K562 (cell line): ENCODE results near the gene PIGT. TPM values are rescaled to one million over a fixed set of nuclear protein-coding genes. Genes with fewer than 3 reads are reported as not detected.

ENCODE experiments used
- BCOR ChIP-seq: fragments of 450-650 bp; IDR thresholded peaks from 2 replicates; pipeline ENCODE4 v1.6.1; 2016
- BMI1 ChIP-seq: fragments of 150-350 bp; IDR thresholded peaks from 2 replicates; pipeline ENCODE4 v1.6.1; 2014; ENCODE audit warnings: low read length
- CHD2 ChIP-seq: IDR thresholded peaks from 2 replicates; pipeline ENCODE4 v1.6.1; 2011; ENCODE audit warnings: low read depth, low read length
- FOXM1 ChIP-seq, 2 experiments: fragments of 450-650 bp in 1 of 2; sonication (generic) in 1 of 2; formaldehyde crosslinking in 1 of 2; IDR thresholded peaks; 2 replicates each; pipeline versions ENCODE4 v1.6.1 to v1.9.0; 2017 to 2022; ENCODE audit warnings: low read depth in 2 of 2, mild to moderate bottlenecking in 2 of 2, missing genetic modification reagents in 1 of 2, moderate library complexity in 1 of 2
- JUND ChIP-seq, 2 experiments: IDR thresholded peaks; 2 replicates in 1 of 2; 3 replicates in 1 of 2; pipeline ENCODE4 v1.6.1; 2011; ENCODE audit warnings: borderline replicate concordance in 2 of 2, low read depth in 2 of 2, low read length in 2 of 2, improper control_type of control experiment in 1 of 2, missing biosample characterization in 1 of 2, missing genetic modification characterization in 1 of 2, missing genetic modification reagents in 1 of 2
- PTRF ChIP-seq: fragments of 450-650 bp; IDR thresholded peaks from 2 replicates; pipeline ENCODE4 v1.6.1; 2016; ENCODE audit warnings: mild to moderate bottlenecking, missing genetic modification characterization, missing compliant biosample characterization
- RAD21 ChIP-seq, 2 experiments: fragments of 250-450 bp in 1 of 2; fragments of 450-650 bp in 1 of 2; sonication (Bioruptor Pico) in 1 of 2; formaldehyde crosslinking in 1 of 2; IDR thresholded peaks in 1 of 2; conservative IDR thresholded peaks in 1 of 2; 2 replicates each; pipeline versions ENCODE4 v1.4.0 to v1.8.0; 2020 to 2022; ENCODE audit warnings: mild to moderate bottlenecking in 2 of 2, moderate library complexity in 1 of 2
- RBM14 ChIP-seq: fragments of 200-400 bp; formaldehyde crosslinking; IDR thresholded peaks from 2 replicates; pipeline ENCODE4 v1.6.1; 2018; ENCODE audit warnings: low read depth, mild to moderate bottlenecking, low read length, moderate library complexity, borderline replicate concordance; ENCODE audit not compliant: insufficient read depth
- SMAD4 ChIP-seq: fragments of 250-450 bp; sonication (Bioruptor Pico); conservative IDR thresholded peaks from 2 replicates; pipeline ENCODE4 v1.8.0; 2021; ENCODE audit warnings: inconsistent platforms, mild to moderate bottlenecking, moderate library complexity
- TCF7 ChIP-seq: sonication (generic); IDR thresholded peaks from 2 replicates; pipeline ENCODE4 v1.6.1; 2016; ENCODE audit warnings: antibody characterized with exemption, borderline replicate concordance
- TFAP4 ChIP-seq: sonication (generic); formaldehyde crosslinking; IDR thresholded peaks from 2 replicates; pipeline ENCODE4 v1.8.0; 2022; ENCODE audit warnings: missing genetic modification reagents, mild to moderate bottlenecking, moderate library complexity, borderline replicate concordance
- ZBTB17 ChIP-seq: fragments of 450-650 bp; formaldehyde crosslinking; IDR thresholded peaks from 2 replicates; pipeline ENCODE4 v1.4.0; 2020; ENCODE audit warnings: mild to moderate bottlenecking
- ZBTB33 ChIP-seq: sonication (generic); formaldehyde crosslinking; IDR thresholded peaks from 2 replicates; pipeline ENCODE4 v1.8.1; 2023; ENCODE audit warnings: mild to moderate bottlenecking, missing genetic modification reagents
- ZFP36 ChIP-seq: fragments of 150-350 bp; IDR thresholded peaks from 2 replicates; pipeline ENCODE4 v1.6.1; 2018; ENCODE audit warnings: low read length, low read depth; ENCODE audit not compliant: partially characterized antibody
- ZNF253 ChIP-seq: fragments of 250-450 bp; sonication (Bioruptor Pico); conservative IDR thresholded peaks from 2 replicates; pipeline ENCODE4 v1.6.1; 2021; ENCODE audit warnings: mild to moderate bottlenecking
- ZNF3 ChIP-seq: fragments of 250-450 bp; sonication (Bioruptor Pico); IDR thresholded peaks from 2 replicates; pipeline ENCODE4 v1.5.0; 2021; ENCODE audit warnings: mild to moderate bottlenecking, moderate library complexity
- ZNF431 ChIP-seq: sonication (generic); formaldehyde crosslinking; IDR thresholded peaks from 2 replicates; pipeline ENCODE4 v1.8.0; 2022; ENCODE audit warnings: mild to moderate bottlenecking, missing genetic modification reagents
- ZNF592 ChIP-seq: fragments of 450-650 bp; IDR thresholded peaks from 2 replicates; pipeline ENCODE4 v1.6.1; 2017; ENCODE audit warnings: antibody characterized with exemption, mild to moderate bottlenecking
- polyA plus RNA-seq, 8 experiments: library from polyadenylated mRNA; depleted of rRNA in 4 of 8; stranded (reverse) in 5 of 8; unstranded in 3 of 8; fragments of >200 nt; fragmentation: Nextera tagmentation in 2 of 8; fragmentation: Illumina TruSeq in 1 of 8; extraction: Ambion mirVana in 2 of 8; extraction: Trizol in 1 of 8; gene quantifications; 2 replicates each; pipeline versions ENCODE4 v1.2.1 to v1.2.3, GENCODE V29; 2011 to 2014; ENCODE audit warnings: inconsistent platforms in 1 of 8, missing spikeins in 1 of 8
- total RNA-seq, 7 experiments: library from RNA; depleted of rRNA in 6 of 7; stranded (reverse); fragments of >200 nt in 6 of 7; fragmentation: Illumina TruSeq in 2 of 7; extraction: Trizol in 2 of 7; gene quantifications; 2 replicates each; pipeline versions ENCODE4 v1.2.1 to v1.2.3, GENCODE V29; 2011 to 2021; ENCODE audit warnings: low replicate concordance in 1 of 7
- TF ChIP-seq, protein P1 (sequence below): fragments of 450-650 bp; formaldehyde crosslinking; IDR thresholded peaks from 2 replicates; pipeline ENCODE4 v1.4.0; 2022; ENCODE audit warnings: mild to moderate bottlenecking, moderate library complexity

Gene PIGT
- total and polyA plus RNA-seq, 9 of the 15 experiments (the other 6 are each of a cell fraction or from before 2014, with no cell fraction given), result 14.6 to 108 (median 46.9) TPM

GRCh38 chr20:45373353-45374100 lies 42.4 kb upstream of the PIGT start (continued):
- peak; percentile 33; the same call in 1 of the 2 replicates for TF ChIP-seq ZNF592
- TF ChIP-seq ZNF431, result no peak
- no peak for TF ChIP-seq ZBTB17
- peak; percentile 87 to 92 for TF ChIP-seq RAD21 (CRISPR knock-in tag; conservative IDR thresholded peaks at IDR 0.05 in 1 of 2, IDR thresholded peaks at IDR 0.05 in 1 of 2)
- TF ChIP-seq ZFP36, result peak; percentile 24
- no peak for TF ChIP-seq RBM14
- no peak for TF ChIP-seq BMI1
- TF ChIP-seq ZNF253 (CRISPR knock-in tag), result no peak
- peak; percentile 72 for TF ChIP-seq JUND (IDR thresholded peaks at IDR 0.05; ENCODE audit: borderline replicate concordance, low read depth, low read length)
- peak; percentile 29; the same call in 1 of the 3 replicates for TF ChIP-seq JUND (tag; IDR thresholded peaks at IDR 0.05; ENCODE audit: borderline replicate concordance, low read depth, low read length)
- TF ChIP-seq, protein P1, sequence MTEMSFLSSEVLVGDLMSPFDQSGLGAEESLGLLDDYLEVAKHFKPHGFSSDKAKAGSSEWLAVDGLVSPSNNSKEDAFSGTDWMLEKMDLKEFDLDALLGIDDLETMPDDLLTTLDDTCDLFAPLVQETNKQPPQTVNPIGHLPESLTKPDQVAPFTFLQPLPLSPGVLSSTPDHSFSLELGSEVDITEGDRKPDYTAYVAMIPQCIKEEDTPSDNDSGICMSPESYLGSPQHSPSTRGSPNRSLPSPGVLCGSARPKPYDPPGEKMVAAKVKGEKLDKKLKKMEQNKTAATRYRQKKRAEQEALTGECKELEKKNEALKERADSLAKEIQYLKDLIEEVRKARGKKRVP (CRISPR knock-in tag), result no peak
- TF ChIP-seq ZBTB33 (CRISPR knock-in tag), result peak; percentile 73
- TF ChIP-seq CHD2, result 0 out of 2 replicates have a peak, but pooled peaks have one; percentile 25
- no peak for TF ChIP-seq FOXM1 (IDR thresholded peaks at IDR 0.05; ENCODE audit: low read depth)
- TF ChIP-seq FOXM1 (CRISPR knock-in tag; IDR thresholded peaks at IDR 0.05; ENCODE audit: low read depth), result no peak
- no peak for TF ChIP-seq TCF7
- peak; percentile 89 for TF ChIP-seq TFAP4 (CRISPR knock-in tag)
- 0 out of 2 replicates have a peak, but pooled peaks have one; percentile 38 for TF ChIP-seq SMAD4 (CRISPR knock-in tag)
- TF ChIP-seq BCOR, result no peak
- TF ChIP-seq PTRF (tag), result no peak
- TF ChIP-seq ZNF3 (CRISPR knock-in tag), result no peak
